Stimulated activated CD4-positive, alpha-beta T cell treated with anti-CD3 and anti-CD28 coated beads, TNF-alpha, amount 100 ng/mL, for 4 hours (primary cell): Measurements from ENCODE around the gene SERINC5.
"Not testable (repeated sequence)": the region's sequence is repeated elsewhere in the genome, so short reads cannot be mapped to it uniquely, and the experiment has no call there.

Experiments used
- DNase-seq, 3 experiments: peaks; one replicate each; pipeline ENCODE4 v3.0.0-alpha.2; 2020; ENCODE audit warnings: low read depth in 3 of 3

SERINC5 gene

DNA sequence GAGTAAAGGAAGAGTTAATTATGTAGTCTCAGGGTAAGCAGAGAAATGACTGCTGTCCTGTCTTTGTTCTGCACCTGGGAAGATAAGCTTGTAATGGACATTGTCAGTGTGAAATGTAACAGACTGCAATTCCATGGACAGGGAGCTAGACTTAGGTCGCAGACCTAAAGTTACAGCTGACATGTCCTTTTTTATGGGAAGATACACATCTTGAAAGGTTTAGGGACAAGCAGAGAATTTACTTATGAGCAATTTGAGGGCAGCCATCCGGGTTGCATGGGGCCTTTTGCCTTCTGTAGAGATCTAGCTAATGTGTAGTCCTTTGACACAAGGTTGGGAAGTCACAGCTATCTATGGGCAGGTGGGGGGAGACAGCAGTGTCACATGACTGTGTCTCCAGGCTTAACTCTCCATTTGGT lies 85.7 kb downstream of the SERINC5 start:
- DNase-seq = no peak

DNA sequence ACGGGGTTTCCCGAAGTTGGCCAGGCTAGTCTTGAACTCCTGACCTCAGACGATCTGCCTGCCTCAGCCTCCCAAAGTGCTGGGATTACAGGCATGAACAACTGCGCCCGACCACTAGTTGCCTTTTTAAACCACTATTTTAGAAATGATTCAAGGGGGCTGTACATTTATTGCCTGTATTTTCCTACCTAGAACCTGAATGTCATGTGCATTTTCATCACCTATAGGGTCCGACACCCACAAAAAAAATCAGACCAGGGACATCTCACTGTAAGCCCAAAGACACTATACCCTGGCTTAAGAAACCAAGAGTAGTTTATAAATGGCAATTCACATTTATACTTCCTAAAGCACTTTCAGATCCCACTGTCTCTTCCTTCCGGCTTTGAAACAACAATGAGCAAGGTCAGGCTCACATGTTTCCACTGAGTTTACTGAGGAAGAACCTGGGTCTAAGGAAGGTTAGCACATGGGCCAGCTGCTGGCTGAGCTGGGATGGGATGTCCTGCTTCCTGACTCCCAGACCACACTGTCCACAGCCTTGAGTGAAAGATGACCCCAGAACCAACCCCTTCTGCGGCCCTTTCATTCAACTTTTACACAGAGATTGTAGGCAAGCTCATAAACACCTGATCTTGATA lies 87.3 kb downstream of the SERINC5 start:
- DNase-seq = no peak

DNA sequence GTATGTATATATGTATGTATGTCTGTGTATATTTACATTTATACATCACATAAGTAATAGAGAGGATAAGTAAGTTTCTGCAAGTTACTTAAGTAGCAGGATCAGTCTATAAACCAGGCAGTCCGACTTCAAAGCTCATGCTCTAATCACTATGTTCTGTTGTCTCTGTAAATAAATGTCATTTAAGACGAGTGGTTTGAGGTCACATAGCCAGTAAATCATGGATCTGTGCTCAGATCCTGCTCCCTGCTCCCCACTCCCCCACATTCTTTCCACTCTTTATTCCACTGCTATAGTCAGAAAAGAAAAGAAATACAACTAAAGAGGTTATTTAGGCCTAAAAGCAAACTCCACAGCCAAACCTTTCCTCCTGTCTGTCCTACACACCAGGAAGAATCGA lies 90.4 kb downstream of the SERINC5 start:
- no peak for DNase-seq

DNA sequence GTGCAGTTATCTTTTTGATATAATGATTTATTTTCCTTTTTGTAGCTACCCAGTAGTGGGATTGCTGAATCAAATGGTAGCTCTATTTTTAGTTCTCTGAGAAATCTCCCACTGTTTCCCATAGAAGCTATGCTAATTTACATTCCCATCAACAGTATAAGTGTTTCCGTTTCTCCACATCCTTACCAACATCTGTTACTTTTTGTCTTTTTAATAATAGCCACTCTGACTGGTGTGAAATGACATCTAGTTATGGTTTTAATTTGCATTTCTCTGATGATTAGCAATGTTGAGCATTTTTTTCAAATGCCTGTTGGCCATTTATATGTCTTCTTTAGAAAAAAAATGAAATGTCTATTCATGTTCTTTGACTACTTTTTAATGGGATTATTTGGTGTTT lies 94.7 kb downstream of the SERINC5 start:
- DNase-seq = no peak

DNA sequence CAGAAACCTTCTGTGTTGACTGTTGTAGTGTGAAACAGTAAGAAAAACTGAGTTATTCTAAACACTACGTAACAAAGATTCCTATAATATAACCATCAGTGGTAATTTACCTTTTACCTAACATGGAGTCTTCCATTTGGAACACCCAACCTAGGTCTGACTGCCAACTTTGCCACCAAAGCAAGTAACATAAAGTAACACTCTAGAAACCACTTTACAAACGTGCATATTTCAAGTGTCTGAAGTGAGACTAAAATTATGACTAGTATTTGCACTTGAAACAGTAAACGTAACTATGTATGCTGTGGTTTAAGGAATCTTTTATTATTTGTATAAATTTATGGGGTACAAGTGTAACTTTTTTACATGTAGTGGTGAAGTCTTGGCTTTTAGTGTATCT lies 95.6 kb downstream of the SERINC5 start:
- DNase-seq = no peak

DNA sequence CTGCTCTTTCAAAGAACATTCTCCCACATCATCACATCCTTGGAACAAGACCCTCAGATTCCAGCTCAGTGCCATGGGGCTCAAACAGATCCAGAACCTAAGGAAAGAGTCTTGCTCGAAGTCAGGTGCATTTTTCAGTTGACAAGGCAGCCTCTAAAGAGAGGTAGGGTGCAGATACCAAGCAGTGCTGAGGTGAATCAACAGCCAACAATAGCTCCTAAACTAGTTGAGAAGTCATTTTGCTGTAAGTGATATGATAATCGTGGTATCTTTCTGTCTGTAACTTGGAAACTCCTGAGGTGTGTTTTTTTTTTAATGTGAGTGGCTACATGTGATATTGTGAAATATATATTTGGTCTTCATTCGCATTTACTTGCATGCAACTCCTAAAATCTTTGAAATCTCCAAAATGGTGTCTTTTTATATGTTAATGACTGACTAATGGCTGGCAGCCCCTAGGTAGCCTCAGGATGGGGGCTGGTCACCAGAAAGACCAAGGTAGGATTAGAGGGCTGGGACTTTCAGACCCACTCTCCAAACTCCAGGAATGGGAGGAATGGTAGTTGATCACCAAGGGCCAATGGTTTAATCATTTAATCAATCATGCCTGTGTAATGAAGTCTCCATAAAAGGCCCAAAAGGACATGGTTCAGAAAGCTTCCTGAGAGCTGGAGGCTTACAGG lies 96.6 kb downstream of the SERINC5 start:
- no peak for DNase-seq

DNA sequence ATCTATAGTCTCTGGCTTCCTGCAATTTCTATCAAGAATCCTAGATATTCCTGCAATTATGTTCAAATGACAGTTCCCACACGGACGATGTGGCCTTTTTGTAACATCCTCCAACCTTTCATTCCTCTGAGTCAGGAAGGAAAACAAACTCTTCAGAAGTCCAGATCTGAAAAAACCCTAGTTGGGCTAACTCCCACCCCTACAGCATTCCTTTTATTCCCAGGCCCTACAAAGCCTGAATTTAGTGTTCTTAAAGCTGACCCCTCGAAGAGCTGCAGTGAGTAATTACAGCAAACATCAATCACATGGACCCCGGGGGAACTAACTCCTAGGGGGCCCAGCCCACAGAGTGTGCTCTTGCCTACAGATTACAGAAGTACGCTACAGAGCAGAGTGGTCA lies 99.7 kb downstream of the SERINC5 start:
- no peak for DNase-seq

DNA sequence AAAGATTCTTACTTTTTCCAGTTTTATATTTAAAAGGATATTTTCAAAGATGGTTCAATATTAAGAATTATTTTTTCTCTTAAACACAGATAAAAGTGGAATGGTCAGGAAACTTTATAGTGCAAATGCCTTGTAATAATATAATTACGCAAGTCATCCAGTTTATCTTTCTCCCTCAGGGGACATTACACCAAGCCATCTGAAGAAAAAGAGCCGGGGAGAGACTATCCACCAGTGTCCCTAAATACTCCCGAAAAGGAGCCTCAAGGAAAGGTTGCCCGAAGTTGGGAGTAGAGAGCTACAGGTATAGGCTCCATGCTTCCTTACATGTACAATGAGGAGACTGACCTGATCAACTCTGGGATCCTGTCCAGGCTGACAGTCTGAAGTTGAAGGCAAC lies 101.1 kb downstream of the SERINC5 start:
- no peak for DNase-seq

DNA sequence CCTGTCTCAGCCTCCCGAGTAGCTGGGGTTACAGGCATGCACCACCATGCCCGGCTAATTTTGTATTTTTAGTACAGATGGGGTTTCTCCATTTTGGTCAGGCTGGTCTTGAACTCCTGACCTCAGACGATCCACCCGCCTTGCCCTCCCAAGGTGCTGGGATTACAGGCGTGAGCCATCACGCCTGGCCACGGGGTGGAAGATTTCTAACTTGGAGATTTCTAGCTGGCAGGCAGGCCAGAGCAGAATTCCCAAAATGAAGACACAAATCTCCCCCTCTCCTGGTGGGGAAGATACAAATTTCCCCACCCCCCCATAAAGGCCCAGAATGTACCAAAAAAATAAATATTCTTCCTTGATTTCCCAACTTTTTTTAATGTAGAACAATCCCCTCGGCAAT lies 101.6 kb downstream of the SERINC5 start:
- DNase-seq = not testable (repeated sequence)

DNA sequence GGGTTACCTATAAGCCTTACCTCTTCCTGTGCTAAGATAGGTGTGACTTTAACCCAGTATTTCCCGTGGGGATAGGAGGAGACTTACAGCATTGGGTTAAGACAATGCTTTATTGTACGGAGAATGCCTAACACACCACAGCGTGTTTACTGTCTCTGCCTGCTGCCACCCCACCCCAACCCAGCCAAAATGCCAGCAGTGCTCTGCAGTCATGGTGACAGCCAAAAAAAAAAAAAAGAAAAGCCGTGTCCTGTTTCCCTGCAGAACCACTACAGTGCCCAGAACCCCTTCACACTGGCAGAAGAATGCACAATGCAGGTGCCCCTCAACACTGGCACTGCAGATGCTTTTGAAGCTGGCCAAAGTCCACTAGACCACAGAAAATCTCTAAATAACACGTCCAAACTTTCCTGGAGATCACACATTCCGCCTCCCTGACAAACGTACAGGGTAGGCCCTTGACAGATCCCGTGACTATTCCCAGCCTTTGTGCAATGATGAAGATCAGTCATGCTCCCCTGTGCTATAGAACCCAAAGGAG lies 102.2 kb downstream of the SERINC5 start:
- no peak for DNase-seq

DNA sequence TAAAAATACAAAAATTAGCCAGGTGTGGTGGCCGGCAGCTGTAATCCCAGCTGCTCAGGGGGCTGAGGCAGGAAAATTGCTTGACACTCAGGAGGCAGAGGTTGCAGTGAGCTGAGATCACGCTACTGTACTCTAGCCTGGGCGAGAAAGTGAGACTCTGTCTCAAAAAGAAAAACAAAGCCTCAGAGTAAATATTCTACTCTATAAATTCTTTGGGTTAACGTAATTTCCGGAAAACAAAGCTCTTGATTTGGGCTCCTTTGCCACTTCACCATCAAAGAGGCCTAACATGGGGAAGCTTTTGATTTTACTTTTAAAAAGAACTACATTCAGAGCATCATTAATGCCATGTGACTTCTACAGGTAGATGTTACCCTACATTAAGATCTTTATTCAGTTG lies 103.1 kb downstream of the SERINC5 start:
- DNase-seq = no peak

DNA sequence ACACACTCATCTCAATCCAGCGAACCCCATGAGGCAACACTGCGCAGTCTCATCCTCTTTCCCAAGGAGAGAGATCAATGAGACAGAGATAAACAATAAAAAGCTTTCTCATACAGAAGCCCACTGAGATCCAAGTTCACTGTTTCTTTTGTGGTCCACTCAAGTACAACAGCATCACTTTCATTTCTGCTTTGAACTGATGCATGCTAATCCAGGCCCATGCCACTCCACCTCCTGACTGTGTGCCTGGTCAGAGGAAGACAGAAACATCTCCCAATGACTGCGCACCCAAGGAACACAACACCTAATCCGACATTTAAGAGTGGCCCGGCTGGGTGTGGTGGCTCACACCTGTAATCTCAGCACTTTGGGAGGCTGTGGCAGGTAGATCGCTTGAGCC lies 104.0 kb downstream of the SERINC5 start:
- DNase-seq = no peak

DNA sequence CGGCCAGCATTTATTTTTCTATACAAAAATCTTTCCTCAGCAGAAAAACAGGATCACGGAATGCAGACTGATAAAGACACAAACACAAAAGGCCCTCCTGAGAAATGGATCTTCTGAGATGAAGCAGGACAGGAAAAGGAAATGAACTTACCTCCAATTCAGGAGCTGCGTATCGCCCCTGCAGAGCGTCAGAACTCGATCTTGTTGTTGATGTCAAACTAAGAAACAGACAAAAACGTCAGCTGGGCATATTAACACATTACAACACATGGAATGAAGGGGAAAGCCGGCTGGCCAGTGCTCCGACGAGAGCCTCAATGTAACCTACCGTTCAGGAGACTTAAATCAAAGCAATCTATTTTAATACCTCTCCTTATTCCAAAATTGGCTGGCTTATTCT lies 105.1 kb downstream of the SERINC5 start:
- no peak for DNase-seq

DNA sequence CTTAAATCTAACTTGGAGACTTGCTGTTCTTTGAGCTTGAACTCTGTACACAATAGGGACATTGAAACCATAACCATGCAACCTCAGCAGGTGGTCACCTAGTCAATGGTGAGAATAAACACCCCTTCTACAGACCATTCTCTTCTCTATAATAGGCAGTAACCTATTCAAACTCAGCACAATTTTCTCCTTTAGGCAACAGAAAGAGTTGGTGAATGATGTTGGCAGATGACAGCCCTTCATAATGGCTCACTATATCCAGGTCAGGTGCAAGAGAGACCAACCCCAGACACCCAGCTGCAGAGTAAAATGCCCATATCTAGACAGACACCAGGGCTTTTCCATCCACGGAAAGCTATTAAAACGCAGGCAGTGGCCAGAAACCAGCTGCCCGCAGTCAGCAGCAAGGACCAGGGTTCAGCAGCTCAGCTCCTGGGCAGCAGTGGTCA lies 106.7 kb downstream of the SERINC5 start:
- DNase-seq = no peak

DNA sequence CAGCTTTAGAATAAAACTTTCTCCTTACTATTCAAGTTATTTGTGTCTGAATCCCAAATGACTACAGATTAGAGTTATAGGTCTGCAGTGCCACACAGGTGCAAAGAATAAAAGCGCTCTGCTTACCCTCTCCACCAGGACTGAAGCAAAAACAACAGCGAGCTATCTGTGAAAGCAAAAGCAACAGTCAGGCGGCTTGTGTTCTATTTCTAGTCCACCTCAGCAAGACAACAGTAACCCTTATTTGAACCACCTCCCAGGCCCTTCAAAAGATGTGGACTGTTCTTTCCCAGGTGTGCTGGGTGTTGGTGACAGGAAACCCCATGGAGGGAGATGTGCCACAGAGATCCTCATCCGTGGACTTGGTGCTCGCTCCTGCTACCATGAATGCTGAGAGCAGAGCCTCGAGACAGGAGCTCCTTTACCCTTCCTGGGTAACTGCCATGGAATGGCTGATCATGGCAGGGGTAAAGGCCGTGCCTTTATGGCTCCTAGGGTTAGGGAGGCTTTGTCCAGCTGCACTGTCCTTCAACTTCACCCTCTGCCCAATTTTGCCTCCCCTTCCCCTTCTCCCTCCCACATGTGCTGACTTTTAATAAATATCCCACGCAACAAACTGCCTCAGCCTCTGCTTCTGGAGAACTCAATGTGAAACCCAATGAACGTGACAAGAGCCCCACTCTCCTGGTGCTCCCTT lies 108.6 kb downstream of the SERINC5 start:
- DNase-seq = no peak

DNA sequence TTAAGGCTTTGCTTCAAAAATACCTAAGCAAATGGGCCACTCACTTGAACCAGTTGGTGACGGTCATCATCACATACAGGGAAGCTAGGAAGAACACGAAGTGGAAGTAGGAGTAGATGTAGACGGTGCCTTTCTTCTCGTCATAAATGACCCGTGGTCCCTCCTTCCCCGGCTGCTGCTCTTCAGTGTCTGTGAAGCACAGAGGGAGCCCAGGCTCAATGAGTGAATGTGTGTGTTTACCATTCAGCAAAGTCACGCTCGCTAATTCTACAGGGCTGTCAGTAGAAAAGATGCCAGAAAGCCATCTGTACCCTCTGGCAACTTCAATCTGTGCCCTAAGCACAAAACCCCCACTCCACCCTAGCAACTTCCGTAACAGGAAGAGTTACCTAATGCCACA lies 109.8 kb downstream of the SERINC5 start:
- no peak for DNase-seq

DNA sequence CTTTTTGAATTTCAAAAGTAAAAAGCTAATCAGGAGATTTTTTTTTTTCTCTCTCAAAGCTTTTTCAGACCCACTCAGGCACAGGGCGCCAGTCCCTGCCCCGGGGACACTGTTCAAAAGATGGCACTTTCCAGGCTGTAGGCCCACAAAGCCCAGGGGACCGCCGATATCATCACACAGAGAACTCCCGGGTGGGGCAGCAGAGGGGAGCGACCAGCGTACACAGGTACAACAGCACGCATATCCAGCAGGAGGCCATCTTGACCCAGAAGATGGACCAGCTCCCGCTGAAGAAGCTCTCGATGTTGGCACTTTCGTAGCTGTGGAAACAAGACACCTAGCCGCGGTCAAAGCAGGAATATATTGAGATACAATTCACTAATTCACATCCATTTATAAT lies 112.4 kb downstream of the SERINC5 start:
- no peak for DNase-seq

DNA sequence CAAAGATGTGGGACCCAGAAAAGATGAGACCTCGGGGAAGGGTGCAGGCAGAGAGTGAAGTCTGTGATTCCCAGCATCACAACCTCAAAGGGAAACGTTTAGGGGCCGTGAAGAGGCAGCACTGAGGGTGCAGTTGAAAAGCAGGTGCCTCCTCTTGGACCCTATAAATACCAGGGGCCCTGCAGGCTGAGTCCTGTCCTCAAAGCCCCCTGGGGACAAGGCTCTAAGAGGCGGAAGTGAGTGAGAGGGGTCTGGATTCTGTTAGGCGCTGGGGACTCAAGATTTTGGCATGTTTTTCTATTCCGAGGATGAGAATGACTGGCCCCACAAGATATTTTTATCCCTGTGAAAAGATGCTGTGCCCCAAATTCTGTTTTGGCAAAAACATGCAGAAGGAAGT lies 112.9 kb downstream of the SERINC5 start:
- no peak for DNase-seq

DNA sequence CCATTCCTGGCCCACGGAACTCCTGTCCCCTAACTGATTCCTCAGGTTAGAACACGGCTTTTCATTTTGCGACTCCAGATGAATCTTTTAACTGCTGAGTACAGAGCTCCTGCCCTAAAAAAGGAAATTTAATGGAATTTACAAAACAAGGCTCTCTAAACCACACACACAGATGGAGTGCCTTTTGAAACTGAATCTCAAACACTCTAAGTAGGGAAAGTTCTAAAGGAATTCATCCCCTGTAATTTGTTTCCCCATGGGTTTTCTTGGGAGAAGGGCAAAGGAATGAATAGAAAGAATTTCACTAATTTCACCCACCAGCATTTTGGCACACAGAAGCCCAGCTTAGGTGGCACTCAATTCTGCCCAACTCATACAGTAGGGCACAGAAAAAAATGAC lies 114.2 kb downstream of the SERINC5 start:
- DNase-seq = no peak

DNA sequence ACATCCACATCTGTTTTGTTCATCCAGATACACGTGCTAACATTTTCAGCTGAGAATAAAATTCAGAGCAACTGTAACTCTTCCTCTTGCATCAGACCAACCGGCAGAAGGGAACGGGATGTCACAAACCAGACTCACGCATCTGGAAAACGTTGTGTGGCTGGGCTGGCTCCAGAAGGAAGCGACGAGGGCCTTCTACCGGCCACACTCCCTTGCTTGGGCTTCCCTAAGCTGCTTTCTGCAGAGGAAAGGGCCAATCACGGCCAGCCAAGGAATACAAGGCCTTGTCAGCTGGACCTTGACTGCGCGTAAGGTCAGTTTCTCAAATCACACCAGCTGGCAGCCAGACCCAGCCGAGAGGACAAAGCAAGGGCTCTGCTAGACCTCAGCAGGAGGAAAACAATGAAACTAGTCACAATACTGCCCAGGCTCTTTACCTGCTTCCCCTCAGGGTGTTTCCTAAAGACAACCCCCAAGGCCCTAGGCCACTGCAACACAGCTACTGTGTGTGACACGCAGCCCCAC lies 114.6 kb downstream of the SERINC5 start:
- DNase-seq = no peak

DNA sequence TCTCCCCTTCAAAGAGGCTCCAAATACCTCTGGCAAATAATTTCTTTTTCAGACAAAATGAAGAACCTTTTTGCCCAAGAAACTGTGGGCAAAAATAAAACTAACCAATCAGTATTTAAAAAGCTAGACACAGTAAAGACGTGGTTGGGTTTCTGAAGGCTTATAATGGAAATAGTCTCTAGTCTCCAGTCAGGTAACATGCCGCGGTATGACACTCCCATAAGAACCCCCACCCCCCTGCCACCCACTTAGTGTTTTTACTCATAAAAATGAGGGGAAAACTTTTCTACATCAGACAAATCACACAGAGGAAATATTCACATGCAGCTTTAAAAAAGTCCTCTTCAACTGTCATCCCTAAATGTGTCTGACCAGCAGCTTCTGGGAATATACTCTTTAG lies 115.4 kb downstream of the SERINC5 start:
- peak in 2 of 3 experiments; percentile 42 to 53 for DNase-seq

DNA sequence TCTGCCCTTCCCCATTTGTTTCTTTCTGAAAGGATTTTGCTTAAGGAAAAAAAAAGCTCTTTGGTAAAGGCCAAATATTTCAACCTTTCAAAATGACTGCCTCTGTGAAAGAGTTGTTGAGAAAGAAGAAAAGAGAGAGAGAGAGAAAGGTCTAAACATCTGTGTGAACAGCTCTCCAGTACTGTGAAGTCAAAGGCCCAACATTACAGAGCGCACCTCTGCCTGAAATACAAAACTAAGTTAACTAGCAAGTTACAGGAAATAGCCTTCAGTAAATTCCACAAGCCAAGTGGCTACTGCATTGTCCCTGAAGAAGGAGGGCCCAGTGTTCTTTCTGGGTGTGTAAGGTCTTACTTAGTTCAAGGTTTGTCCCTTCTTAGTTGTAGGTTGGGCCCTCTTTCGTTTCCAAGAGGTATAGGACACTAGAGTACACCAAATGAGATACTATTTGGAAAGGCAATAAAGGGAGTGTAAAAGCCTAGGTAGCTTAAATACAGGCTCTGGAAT lies 116.3 kb downstream of the SERINC5 start:
- DNase-seq = no peak
